ENCODE results near the gene TBC1D25. TPM values are rescaled to one million over a fixed set of nuclear protein-coding genes. Genes with fewer than 3 reads are reported as not detected.
A peak's percentile ranks its signal among the peaks of the same experiment; 100 is the strongest.

Gene TBC1D25
- total RNA-seq, 4 donors from 2014 or later, result 10.3 to 22.4 (median 16.4) TPM

- intact Hi-C loops (cut with DNase I), result loop anchor here (10.0 kb wide), 1 partner anchor 419 kb away; no protein-coding TSS in a partner anchor
- Histone ChIP-seq H3K9me3 (no peaks in the 10 kb centered on the region), H3K4me3 (no peak overlapping the region), H3K36me3 (no peaks in the 10 kb centered on the region), H3K27me3 (no peaks in the 10 kb centered on the region), H3K27ac (replicated peaks in 1 of 4) (no peak overlapping the region), H3K4me1 (peaks cover 0 to 7% (median 6%) of the 10 kb centered on the region in 4 donors)
- TF ChIP-seq POLR2A (IDR thresholded peaks at IDR 0.05; ENCODE audit: low read depth) (no peak), POLR2AphosphoS5 (IDR thresholded peaks at IDR 0.05) (no peak), EP300 (IDR thresholded peaks at IDR 0.05) (no peak)
- TF ChIP-seq, protein P1, sequence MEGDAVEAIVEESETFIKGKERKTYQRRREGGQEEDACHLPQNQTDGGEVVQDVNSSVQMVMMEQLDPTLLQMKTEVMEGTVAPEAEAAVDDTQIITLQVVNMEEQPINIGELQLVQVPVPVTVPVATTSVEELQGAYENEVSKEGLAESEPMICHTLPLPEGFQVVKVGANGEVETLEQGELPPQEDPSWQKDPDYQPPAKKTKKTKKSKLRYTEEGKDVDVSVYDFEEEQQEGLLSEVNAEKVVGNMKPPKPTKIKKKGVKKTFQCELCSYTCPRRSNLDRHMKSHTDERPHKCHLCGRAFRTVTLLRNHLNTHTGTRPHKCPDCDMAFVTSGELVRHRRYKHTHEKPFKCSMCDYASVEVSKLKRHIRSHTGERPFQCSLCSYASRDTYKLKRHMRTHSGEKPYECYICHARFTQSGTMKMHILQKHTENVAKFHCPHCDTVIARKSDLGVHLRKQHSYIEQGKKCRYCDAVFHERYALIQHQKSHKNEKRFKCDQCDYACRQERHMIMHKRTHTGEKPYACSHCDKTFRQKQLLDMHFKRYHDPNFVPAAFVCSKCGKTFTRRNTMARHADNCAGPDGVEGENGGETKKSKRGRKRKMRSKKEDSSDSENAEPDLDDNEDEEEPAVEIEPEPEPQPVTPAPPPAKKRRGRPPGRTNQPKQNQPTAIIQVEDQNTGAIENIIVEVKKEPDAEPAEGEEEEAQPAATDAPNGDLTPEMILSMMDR (IDR thresholded peaks at IDR 0.05), result no peak
- DNase-seq (ENCODE audit: extremely low spot score), result no peak
- WGBS, result 82% methylated on average over 7 of the region's 7 CpGs
Measured at GRCh38 chrX:48504261-48504660, 35.3 kb upstream of the TBC1D25 start.

DNA sequence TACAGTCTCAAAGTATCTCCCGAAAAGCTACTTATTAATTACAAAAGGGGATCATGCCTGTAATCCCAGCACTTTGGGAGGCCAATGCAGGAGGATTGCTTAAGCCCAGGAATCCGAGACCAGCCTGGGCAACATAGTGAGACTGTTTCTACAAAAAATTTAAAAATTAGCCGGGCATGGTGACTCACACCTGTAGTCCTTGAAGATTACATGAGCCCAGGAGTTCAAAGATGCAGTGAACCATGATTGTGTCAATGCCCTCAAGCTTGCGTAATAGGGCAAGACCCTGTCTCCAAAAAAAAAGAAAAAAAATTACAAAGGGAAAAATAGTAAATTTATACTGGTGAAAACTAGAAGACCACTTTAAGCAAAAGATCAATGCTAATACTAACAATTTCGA lies 34.0 kb upstream of the TBC1D25 start:
- TF ChIP-seq, protein P1 (IDR thresholded peaks at IDR 0.05), result no peak
- TF ChIP-seq POLR2A (IDR thresholded peaks at IDR 0.05; ENCODE audit: low read depth), result no peak
- TF ChIP-seq EP300 (IDR thresholded peaks at IDR 0.05), result no peak
- TF ChIP-seq POLR2AphosphoS5 (IDR thresholded peaks at IDR 0.05), result no peak
- H3K9me3 ChIP-seq, result no peaks in the 10 kb centered on the region
- no peaks in the 10 kb centered on the region for H3K36me3 ChIP-seq
- H3K27me3 ChIP-seq, result no peaks in the 10 kb centered on the region
- intact Hi-C loops (cut with DNase I), result loop anchor here (10.0 kb wide), 1 partner anchor 421 kb away; no protein-coding TSS in a partner anchor
- H3K4me1 ChIP-seq, result peaks cover 8 to 16% (median 14%) of the 10 kb centered on the region in 4 donors
- 87% methylated on average over 5 of the region's 5 CpGs for WGBS
- no peak overlapping the region for H3K27ac ChIP-seq (replicated peaks in 1 of 4)
- no peak overlapping the region for H3K4me3 ChIP-seq
- DNase-seq (ENCODE audit: extremely low spot score), result no peak

DNA sequence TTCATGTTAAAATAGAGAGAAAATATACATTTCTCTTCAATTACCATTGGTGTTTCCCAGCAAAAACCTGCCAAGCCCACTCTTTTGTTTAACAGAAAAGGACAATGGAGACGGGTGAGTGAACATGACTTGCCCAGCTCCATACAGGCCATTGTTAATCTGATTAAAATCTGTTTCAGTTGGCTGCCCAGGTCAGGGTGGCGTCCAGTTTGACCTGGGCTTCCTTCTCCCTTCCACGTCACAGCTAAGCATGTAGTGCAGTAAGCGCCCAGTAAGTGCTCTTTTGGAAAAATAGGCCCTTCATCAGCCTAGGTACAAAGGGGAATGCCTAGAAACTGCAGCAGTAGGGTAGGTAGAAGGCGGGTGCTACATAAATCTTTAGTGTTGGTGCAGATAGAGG lies 32.3 kb upstream of the TBC1D25 start:
- Histone ChIP-seq H3K27ac (replicated peaks in 1 of 4) (no peak overlapping the region), H3K4me3 (no peak overlapping the region), H3K36me3 (peaks cover 0 to 5% (median 2%) of the 10 kb centered on the region in 4 donors), H3K4me1 (peaks cover 8 to 16% (median 14%) of the 10 kb centered on the region in 4 donors), H3K9me3 (no peaks in the 10 kb centered on the region), H3K27me3 (no peaks in the 10 kb centered on the region)
- DNase-seq (ENCODE audit: extremely low spot score), result no peak
- TF ChIP-seq, protein P1 (IDR thresholded peaks at IDR 0.05), result no peak
- TF ChIP-seq EP300 (IDR thresholded peaks at IDR 0.05), result no peak
- no peak for TF ChIP-seq POLR2A (IDR thresholded peaks at IDR 0.05; ENCODE audit: low read depth)
- TF ChIP-seq POLR2AphosphoS5 (IDR thresholded peaks at IDR 0.05), result no peak
- 74% methylated on average over 5 of the region's 5 CpGs for WGBS
- intact Hi-C loops (cut with DNase I), result loop anchor here (10.0 kb wide), 1 partner anchor 422 kb away; no protein-coding TSS in a partner anchor

GRCh38 chrX:48508400-48509244 lies 30.9 kb upstream of the TBC1D25 start, which contains the start of gene PORCN:
Gene PORCN (plus strand): TSS chrX:48508992. CDS start chrX:48509821, 829 bp downstream.
- Histone ChIP-seq H3K36me3 (peaks cover 0 to 11% (median 5%) of the 10 kb centered on the region in 4 donors), H3K9me3 (no peaks in the 10 kb centered on the region), H3K4me1 (peaks cover 8 to 16% (median 14%) of the 10 kb centered on the region in 4 donors), H3K4me3 (peak within 1 kb of the TSS; percentile 71 to 74 (median 72)), H3K27me3 (peaks cover 0 to 4% (median 0%) of the 10 kb centered on the region in 4 donors), H3K27ac (replicated peaks in 1 of 4) (peak within 1 kb of the TSS; percentile 76 to 83 (median 80))
- 43% methylated on average over 28 of the region's 65 CpGs for WGBS
- DNase-seq (ENCODE audit: extremely low spot score), result peak; percentile 92
- TF ChIP-seq POLR2AphosphoS5 (IDR thresholded peaks at IDR 0.05) (peak; percentile 25 to 79), EP300 (IDR thresholded peaks at IDR 0.05) (no peak)
- intact Hi-C loops (cut with DNase I), result loop anchor here (10.0 kb wide), 1 partner anchor 424 kb away; no protein-coding TSS in a partner anchor

DNA sequence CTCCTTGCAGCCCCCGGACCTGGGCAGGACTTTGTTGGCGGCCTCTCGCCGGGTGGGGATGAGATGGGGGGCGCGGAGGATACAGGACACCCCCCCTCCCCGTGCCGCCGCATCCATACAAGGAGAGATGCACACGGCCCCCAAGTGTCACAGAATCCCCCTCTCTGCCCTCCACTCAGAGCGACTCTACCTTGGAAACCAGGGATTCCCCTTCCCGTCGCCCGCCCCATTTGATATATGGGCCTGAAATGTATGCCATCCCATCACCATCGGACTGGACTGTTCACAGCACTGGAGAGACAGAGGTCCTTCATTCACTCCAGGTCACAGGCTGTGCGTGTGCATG lies 30.3 kb upstream of the TBC1D25 start:
- intact Hi-C loops (cut with DNase I), result loop anchor here (10.0 kb wide), 1 partner anchor 424 kb away; no protein-coding TSS in a partner anchor
- TF ChIP-seq POLR2A (IDR thresholded peaks at IDR 0.05; ENCODE audit: low read depth) (no peak), EP300 (IDR thresholded peaks at IDR 0.05) (no peak), POLR2AphosphoS5 (IDR thresholded peaks at IDR 0.05) (no peak)
- no peak for DNase-seq (ENCODE audit: extremely low spot score)

More for the DNA sequence above, 30.3 kb upstream of the TBC1D25 start:
- Histone ChIP-seq H3K9me3 (no peaks in the 10 kb centered on the region), H3K4me1 (peaks cover 8 to 16% (median 14%) of the 10 kb centered on the region in 4 donors), H3K36me3 (peaks cover 0 to 13% (median 5%) of the 10 kb centered on the region in 4 donors), H3K4me3 (peak overlapping the region; percentile 71 to 74 (median 72)), H3K27ac (replicated peaks in 1 of 4) (peak overlapping the region; percentile 76 to 83 (median 80)), H3K27me3 (peaks cover 0 to 4% (median 0%) of the 10 kb centered on the region in 4 donors)
- 36% methylated on average over 10 of the region's 16 CpGs for WGBS
